ENCODE results near the gene ASZ1.

Gene ASZ1

DNA sequence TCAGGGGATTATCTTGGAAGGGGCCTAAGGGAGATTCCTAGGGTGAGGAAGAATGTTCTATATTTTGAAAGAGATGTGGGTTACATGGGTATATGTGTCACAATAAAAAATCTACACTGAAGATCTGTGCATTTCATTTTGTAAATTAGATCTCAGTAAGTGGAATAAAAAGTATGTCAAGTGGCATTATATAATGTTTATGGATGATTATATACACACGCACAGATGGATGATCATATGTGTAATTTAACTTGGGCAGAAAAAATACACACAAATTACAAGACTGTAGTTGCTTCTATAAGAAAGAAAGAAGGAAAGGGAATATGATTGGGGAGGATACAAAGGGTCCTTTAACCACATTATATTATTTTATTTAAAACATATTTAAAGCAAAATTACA, 18.5 kb downstream of the ASZ1 start:
- no peak for DNase-seq
- no peaks in the 10 kb centered on the region for H3K27me3 Mint-ChIP-seq (ENCODE audit: low read depth, poor library complexity)
- H3K4me1 Mint-ChIP-seq = no peaks in the 10 kb centered on the region
- no peak for TF ChIP-seq CTCF (IDR thresholded peaks at IDR 0.05)
- H3K9me3 Mint-ChIP-seq = no peaks in the 10 kb centered on the region
- H3K27ac Mint-ChIP-seq = no peak overlapping the region
- H3K36me3 Mint-ChIP-seq (ENCODE audit: low read depth) = no peaks in the 10 kb centered on the region
- H3K4me3 Mint-ChIP-seq = no peak overlapping the region

GRCh38 chr7:117405519-117405918, 21.8 kb downstream of the ASZ1 start:
- no peak overlapping the region for H3K4me3 Mint-ChIP-seq
- no peak for TF ChIP-seq CTCF (IDR thresholded peaks at IDR 0.05)
- H3K27ac Mint-ChIP-seq = no peak overlapping the region
- H3K27me3 Mint-ChIP-seq (ENCODE audit: low read depth, poor library complexity) = no peaks in the 10 kb centered on the region
- H3K36me3 Mint-ChIP-seq (ENCODE audit: low read depth) = no peaks in the 10 kb centered on the region
- no peak for DNase-seq
- H3K4me1 Mint-ChIP-seq = no peaks in the 10 kb centered on the region
- H3K9me3 Mint-ChIP-seq = no peaks in the 10 kb centered on the region

GRCh38 chr7:117403737-117404136, 23.6 kb downstream of the ASZ1 start:
- Mint-ChIP-seq H3K4me1 (no peaks in the 10 kb centered on the region), H3K27me3 (ENCODE audit: low read depth, poor library complexity) (no peaks in the 10 kb centered on the region), H3K9me3 (no peaks in the 10 kb centered on the region), H3K27ac (no peak overlapping the region), H3K36me3 (ENCODE audit: low read depth) (no peaks in the 10 kb centered on the region), H3K4me3 (no peak overlapping the region)
- DNase-seq = no peak
- TF ChIP-seq CTCF (IDR thresholded peaks at IDR 0.05) = no peak

- H3K27ac Mint-ChIP-seq = no peak overlapping the region
- no peaks in the 10 kb centered on the region for H3K4me1 Mint-ChIP-seq
- H3K4me3 Mint-ChIP-seq = no peak overlapping the region
- no peaks in the 10 kb centered on the region for H3K27me3 Mint-ChIP-seq (ENCODE audit: low read depth, poor library complexity)
- H3K36me3 Mint-ChIP-seq (ENCODE audit: low read depth) = no peaks in the 10 kb centered on the region
- H3K9me3 Mint-ChIP-seq = no peaks in the 10 kb centered on the region
- DNase-seq = no peak
- TF ChIP-seq CTCF (IDR thresholded peaks at IDR 0.05) = no peak
These were observed 25.2 kb downstream of the ASZ1 start for GRCh38 chr7:117402109-117402508.

- Mint-ChIP-seq H3K9me3 (no peaks in the 10 kb centered on the region), H3K27me3 (ENCODE audit: low read depth, poor library complexity) (no peaks in the 10 kb centered on the region), H3K27ac (no peak overlapping the region), H3K4me3 (no peak overlapping the region), H3K4me1 (no peaks in the 10 kb centered on the region), H3K36me3 (ENCODE audit: low read depth) (no peaks in the 10 kb centered on the region)
- no peak for DNase-seq
- peak; percentile 23 for TF ChIP-seq CTCF (IDR thresholded peaks at IDR 0.05)
These were observed 25.8 kb downstream of the ASZ1 start for GRCh38 chr7:117401293-117402002.

- no peak for DNase-seq
- peak; percentile 37 for TF ChIP-seq CTCF (IDR thresholded peaks at IDR 0.05)
- Mint-ChIP-seq H3K9me3 (no peaks in the 10 kb centered on the region), H3K27ac (no peak overlapping the region), H3K4me3 (no peak overlapping the region), H3K36me3 (ENCODE audit: low read depth) (no peaks in the 10 kb centered on the region), H3K4me1 (no peaks in the 10 kb centered on the region), H3K27me3 (ENCODE audit: low read depth, poor library complexity) (no peaks in the 10 kb centered on the region)
These were observed 27.4 kb downstream of the ASZ1 start for GRCh38 chr7:117399820-117400422.
